Hepatocyte (in vitro differentiated cells): Measurements from ENCODE around the gene MAFF. TPM values are rescaled to one million over a fixed set of nuclear protein-coding genes. Genes with fewer than 3 reads are reported as not detected.
A peak's percentile ranks its signal among the peaks of the same experiment; 100 is the strongest.

ENCODE experiments used
- DNase-seq: peaks from one replicate; pipeline ENCODE4 v3.0.0-alpha.2; 2016; ENCODE audit warnings: low spot score
- H2AFZ ChIP-seq: fragments of 200-600 bp; sonication (generic); 2 replicates; pipeline ENCODE4 v1.6.0; 2016; ENCODE audit warnings: antibody characterized with exemption, mild to moderate bottlenecking
- H3K27ac ChIP-seq: fragments of 200-600 bp; sonication (generic); 2 replicates; pipeline ENCODE4 v1.5.1; 2016; ENCODE audit warnings: mild to moderate bottlenecking
- H3K27me3 ChIP-seq: fragments of 200-600 bp; sonication (generic); 2 replicates; pipeline ENCODE4 v1.6.1; 2016
- H3K36me3 ChIP-seq: fragments of 200-600 bp; sonication (generic); replicated peaks from 2 replicates; pipeline ENCODE4 v1.5.1; 2016; ENCODE audit warnings: low read depth; ENCODE audit not compliant: insufficient read depth
- H3K4me1 ChIP-seq: fragments of 200-600 bp; sonication (generic); 2 replicates; pipeline ENCODE4 v1.5.1; 2016; ENCODE audit warnings: mild to moderate bottlenecking, moderate library complexity; ENCODE audit not compliant: insufficient read depth
- H3K4me2 ChIP-seq: fragments of 200-600 bp; sonication (generic); 2 replicates; pipeline ENCODE4 v1.6.0; 2016
- H3K4me3 ChIP-seq: fragments of 200-600 bp; sonication (generic); 2 replicates; pipeline ENCODE4 v1.5.1; 2016; ENCODE audit warnings: mild to moderate bottlenecking
- H3K79me2 ChIP-seq: fragments of 200-600 bp; sonication (generic); 2 replicates; pipeline ENCODE4 v1.6.0; 2017; ENCODE audit warnings: mild to moderate bottlenecking
- H3K9me2 ChIP-seq: fragments of 200-600 bp; sonication (generic); replicated peaks from 2 replicates; pipeline ENCODE4 v1.6.0; 2017; ENCODE audit warnings: mild to moderate bottlenecking; ENCODE audit not compliant: insufficient read depth
- H3K9me3 ChIP-seq: fragments of 200-600 bp; sonication (generic); 2 replicates; pipeline ENCODE4 v1.5.1; 2016; ENCODE audit warnings: low read depth, mild to moderate bottlenecking
- H4K20me1 ChIP-seq: fragments of 200-600 bp; sonication (generic); 2 replicates; pipeline ENCODE4 v1.6.0; 2016; ENCODE audit warnings: mild to moderate bottlenecking; ENCODE audit not compliant: insufficient read depth, poor library complexity, severe bottlenecking
- EZH2 ChIP-seq: fragments of 200-600 bp; sonication (generic); IDR thresholded peaks from 2 replicates; pipeline ENCODE4 v1.6.1; 2016; ENCODE audit warnings: antibody characterized with exemption, mild to moderate bottlenecking, borderline replicate concordance
- EZH2phosphoT487 ChIP-seq: fragments of 200-600 bp; sonication (generic); IDR thresholded peaks from one replicate; pipeline ENCODE4 v1.6.1; 2018; ENCODE audit warnings: antibody characterized with exemption, mild to moderate bottlenecking, low read depth, moderate library complexity; ENCODE audit not compliant: unreplicated experiment, severe bottlenecking
- WGBS: methylation state at CpG from one replicate; pipeline ENCODE4 v1.1.6; 2016; ENCODE audit warnings: low lambda C conversion rate; ENCODE audit errors: missing lambda C conversion rate; 5-methylcytosine and 5-hydroxymethylcytosine counted together
- polyA plus RNA-seq: library from polyadenylated mRNA; unstranded; fragments of >200 nt; fragmentation: Nextera tagmentation; extraction: Ambion mirVana; gene quantifications from 2 replicates; pipeline ENCODE4 v1.2.1, GENCODE V29; 2016
- total RNA-seq: library from RNA; depleted of rRNA; stranded (reverse); fragments of >200 nt; gene quantifications from 2 replicates; pipeline ENCODE4 v1.2.3, GENCODE V29; 2014
- TF ChIP-seq, protein P1 (sequence below): fragments of 200-600 bp; sonication (generic); IDR thresholded peaks from 2 replicates; pipeline ENCODE4 v1.5.1; 2016; ENCODE audit warnings: antibody characterized with exemption, mild to moderate bottlenecking; ENCODE audit not compliant: poor library complexity

MAFF gene
- total and polyA plus RNA-seq, 2 experiments from 2014 or later: 67.2 to 70.4 TPM

GRCh38 chr22:38199826-38200559, 1.8 kb upstream of the MAFF start:
- no peaks in the 10 kb centered on the region for H3K9me2 ChIP-seq
- no peaks in the 10 kb centered on the region for H3K27me3 ChIP-seq
- peaks cover 22% of the 10 kb centered on the region for H3K79me2 ChIP-seq
- no peak overlapping the region for H3K4me2 ChIP-seq
- H3K4me1 ChIP-seq: no peaks in the 10 kb centered on the region
- no peak for TF ChIP-seq EZH2
- TF ChIP-seq, protein P1, sequence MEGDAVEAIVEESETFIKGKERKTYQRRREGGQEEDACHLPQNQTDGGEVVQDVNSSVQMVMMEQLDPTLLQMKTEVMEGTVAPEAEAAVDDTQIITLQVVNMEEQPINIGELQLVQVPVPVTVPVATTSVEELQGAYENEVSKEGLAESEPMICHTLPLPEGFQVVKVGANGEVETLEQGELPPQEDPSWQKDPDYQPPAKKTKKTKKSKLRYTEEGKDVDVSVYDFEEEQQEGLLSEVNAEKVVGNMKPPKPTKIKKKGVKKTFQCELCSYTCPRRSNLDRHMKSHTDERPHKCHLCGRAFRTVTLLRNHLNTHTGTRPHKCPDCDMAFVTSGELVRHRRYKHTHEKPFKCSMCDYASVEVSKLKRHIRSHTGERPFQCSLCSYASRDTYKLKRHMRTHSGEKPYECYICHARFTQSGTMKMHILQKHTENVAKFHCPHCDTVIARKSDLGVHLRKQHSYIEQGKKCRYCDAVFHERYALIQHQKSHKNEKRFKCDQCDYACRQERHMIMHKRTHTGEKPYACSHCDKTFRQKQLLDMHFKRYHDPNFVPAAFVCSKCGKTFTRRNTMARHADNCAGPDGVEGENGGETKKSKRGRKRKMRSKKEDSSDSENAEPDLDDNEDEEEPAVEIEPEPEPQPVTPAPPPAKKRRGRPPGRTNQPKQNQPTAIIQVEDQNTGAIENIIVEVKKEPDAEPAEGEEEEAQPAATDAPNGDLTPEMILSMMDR: no peak
- TF ChIP-seq EZH2phosphoT487: no peak
- H3K27ac ChIP-seq: no peak overlapping the region
- H2AFZ ChIP-seq: no peak overlapping the region
- H3K4me3 ChIP-seq: no peak overlapping the region
- DNase-seq: no peak
- peaks cover 17% of the 10 kb centered on the region for H4K20me1 ChIP-seq
- H3K9me3 ChIP-seq: no peaks in the 10 kb centered on the region
- H3K36me3 ChIP-seq: no peaks in the 10 kb centered on the region
- WGBS: 92% methylated on average over 10 of the region's 10 CpGs

- Histone ChIP-seq H3K9me3 (no peaks in the 10 kb centered on the region), H3K4me1 (no peaks in the 10 kb centered on the region), H3K27me3 (no peaks in the 10 kb centered on the region), H4K20me1 (peaks cover 28% of the 10 kb centered on the region), H3K36me3 (no peaks in the 10 kb centered on the region), H3K27ac (peak overlapping the region; percentile 74), H3K79me2 (peaks cover 32% of the 10 kb centered on the region), H3K4me2 (peak overlapping the region; percentile 70), H2AFZ (peak overlapping the region; percentile 32), H3K9me2 (no peaks in the 10 kb centered on the region), H3K4me3 (no peak overlapping the region)
- WGBS: 21% methylated on average over 8 of the region's 8 CpGs
- TF ChIP-seq EZH2phosphoT487 (no peak), EZH2 (no peak)
- TF ChIP-seq, protein P1: no peak
- DNase-seq: no peak
Measured at GRCh38 chr22:38201371-38201710, 453 bp upstream of the MAFF start.

- H2AFZ ChIP-seq: peak overlapping the region; percentile 3
- H3K36me3 ChIP-seq: no peaks in the 10 kb centered on the region
- H3K4me2 ChIP-seq: peak overlapping the region; percentile 96
- no peaks in the 10 kb centered on the region for H3K4me1 ChIP-seq
- peaks cover 42% of the 10 kb centered on the region for H3K79me2 ChIP-seq
- under 1% methylated on average over 57 of the region's 74 CpGs for WGBS
- TF ChIP-seq EZH2phosphoT487: no peak
- TF ChIP-seq, protein P1: no peak
- TF ChIP-seq EZH2: no peak
- H3K4me3 ChIP-seq: peak overlapping the region; percentile 66
- peak; percentile 94 for DNase-seq
- H3K9me2 ChIP-seq: no peaks in the 10 kb centered on the region
- H3K9me3 ChIP-seq: no peaks in the 10 kb centered on the region
- H4K20me1 ChIP-seq: peaks cover 34% of the 10 kb centered on the region
- no peaks in the 10 kb centered on the region for H3K27me3 ChIP-seq
- peak overlapping the region; percentile 98 for H3K27ac ChIP-seq
Measured at GRCh38 chr22:38202437-38203089, 769 bp downstream of the MAFF start.
